ENCODE measurements around the gene CDC42BPB. TPM values are rescaled to one million over a fixed set of nuclear protein-coding genes. Genes with fewer than 3 reads are reported as not detected.

CDC42BPB gene
- total RNA-seq, 4 donors from 2014 or later, result 145 to 255 (median 197) TPM

GRCh38 chr14:103043257-103044015, 13.9 kb downstream of the CDC42BPB start:
- DNase-seq, result peak in 1 of 3 donors; percentile 15
- no peak overlapping the region for H3K27ac ChIP-seq
- no peak overlapping the region for H3K4me3 ChIP-seq
- no peaks in the 10 kb centered on the region for H3K27me3 ChIP-seq
- no peaks in the 10 kb centered on the region for H3K9me3 ChIP-seq
- H3K4me1 ChIP-seq, result peaks cover 0 to 13% (median 0%) of the 10 kb centered on the region in 4 donors
- H3K36me3 ChIP-seq, result no peaks in the 10 kb centered on the region
- TF ChIP-seq CTCF (IDR thresholded peaks at IDR 0.05) (no peak), POLR2A (IDR thresholded peaks at IDR 0.05) (no peak)

DNA sequence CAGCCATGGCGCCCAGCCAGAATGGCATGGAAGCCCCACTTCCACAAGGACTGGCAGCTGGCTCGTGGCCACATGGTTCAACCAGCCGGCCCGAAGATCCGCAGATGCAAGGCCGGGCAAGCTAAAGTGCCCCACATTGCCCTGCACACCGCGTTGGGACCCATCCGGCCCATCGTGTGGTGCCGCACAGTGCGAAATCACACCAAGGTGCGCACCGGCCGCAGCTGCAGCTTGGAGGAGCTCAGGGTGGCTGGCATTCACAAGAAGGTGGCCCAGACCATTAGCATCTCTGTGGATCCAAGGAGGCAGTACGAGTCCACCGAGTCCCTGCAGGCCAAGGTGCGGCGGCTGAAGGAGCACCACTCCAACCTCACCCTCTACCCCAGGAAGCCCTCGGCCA, 15.9 kb downstream of the CDC42BPB start:
- TF ChIP-seq CTCF (IDR thresholded peaks at IDR 0.05), result no peak
- no peak for TF ChIP-seq POLR2A (IDR thresholded peaks at IDR 0.05)
- Histone ChIP-seq H3K4me1 (peaks cover 0 to 13% (median 0%) of the 10 kb centered on the region in 4 donors), H3K9me3 (no peaks in the 10 kb centered on the region), H3K4me3 (no peak overlapping the region), H3K36me3 (no peaks in the 10 kb centered on the region), H3K27me3 (no peaks in the 10 kb centered on the region), H3K27ac (no peak overlapping the region)
- peak in 1 of 3 donors; percentile 37 for DNase-seq

- TF ChIP-seq CTCF (IDR thresholded peaks at IDR 0.05), result no peak
- no peak for TF ChIP-seq POLR2A (IDR thresholded peaks at IDR 0.05)
- Histone ChIP-seq H3K27ac (peak overlapping the region in 1 of 4 donors; percentile 8), H3K4me1 (peaks cover 0 to 32% (median 0%) of the 10 kb centered on the region in 4 donors), H3K9me3 (no peaks in the 10 kb centered on the region), H3K4me3 (no peak overlapping the region), H3K36me3 (no peaks in the 10 kb centered on the region), H3K27me3 (no peaks in the 10 kb centered on the region)
- DNase-seq, result peak in 2 of 3 donors; percentile 59 to 72
These were observed 23.7 kb downstream of the CDC42BPB start for GRCh38 chr14:103033681-103034096.

- no peak overlapping the region for H3K4me3 ChIP-seq
- no peak for TF ChIP-seq POLR2A (IDR thresholded peaks at IDR 0.05)
- TF ChIP-seq CTCF (IDR thresholded peaks at IDR 0.05), result peak in 2 of 6 experiments; percentile 15 to 23
- H3K9me3 ChIP-seq, result no peaks in the 10 kb centered on the region
- no peaks in the 10 kb centered on the region for H3K27me3 ChIP-seq
- DNase-seq, result peak in 2 of 3 donors; percentile 50 to 59
- H3K27ac ChIP-seq, result peak overlapping the region in 2 of 4 donors; percentile 15 to 35
- peaks cover 0 to 32% (median 0%) of the 10 kb centered on the region in 4 donors for H3K4me1 ChIP-seq
- no peaks in the 10 kb centered on the region for H3K36me3 ChIP-seq
These were observed 25.4 kb downstream of the CDC42BPB start for GRCh38 chr14:103031956-103032355.

GRCh38 chr14:103031566-103031911, 25.8 kb downstream of the CDC42BPB start:
- Histone ChIP-seq H3K36me3 (no peaks in the 10 kb centered on the region), H3K9me3 (no peaks in the 10 kb centered on the region), H3K4me3 (no peak overlapping the region), H3K27me3 (no peaks in the 10 kb centered on the region), H3K27ac (peak overlapping the region in 3 of 4 donors; percentile 15 to 42 (median 35)), H3K4me1 (peaks cover 0 to 32% (median 0%) of the 10 kb centered on the region in 4 donors)
- TF ChIP-seq POLR2A (IDR thresholded peaks at IDR 0.05) (no peak), CTCF (IDR thresholded peaks at IDR 0.05) (no peak)
- DNase-seq, result peak in 2 of 3 donors; percentile 22 to 29

All from Peyer's patch (tissue), 4 donors.